Measurements from ENCODE around the gene CD300LD. TPM values are rescaled to one million over a fixed set of nuclear protein-coding genes. Genes with fewer than 3 reads are reported as not detected.

Gene CD300LD
- total RNA-seq, 5 donors from 2014 or later (not counting 1 experiment from before 2014, with no cell fraction given) = 0.47 TPM; not detected in 4

DNA sequence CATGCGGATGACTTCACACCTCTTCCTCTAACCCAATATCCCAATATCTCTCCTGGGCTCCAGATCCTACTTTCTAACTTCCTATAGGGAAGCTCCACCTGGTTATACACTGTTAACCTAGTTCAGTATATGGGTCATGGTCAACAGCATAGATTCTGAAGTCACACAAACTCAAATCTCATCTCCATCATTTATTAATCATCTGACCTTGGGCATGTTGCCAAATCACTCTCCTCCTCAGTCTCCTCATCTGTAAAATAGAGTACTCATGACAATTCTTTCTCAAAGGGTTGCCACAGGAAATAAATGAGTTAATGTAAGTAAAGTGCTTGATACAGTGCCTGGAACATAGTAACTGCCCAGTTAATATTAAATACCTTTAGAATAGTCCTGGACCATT lies 32.0 kb upstream of the CD300LD start:
- Mint-ChIP-seq H3K27me3 (peaks cover 29 to 71% of the 10 kb centered on the region in 2 donors), H3K4me1 (no peaks in the 10 kb centered on the region), H3K36me3 (no peaks in the 10 kb centered on the region), H3K4me3 (no peak overlapping the region), H3K9me3 (peaks cover 0 to 10% (median 3%) of the 10 kb centered on the region in 3 donors), H3K27ac (no peak overlapping the region)
- H3K9me3 ChIP-seq = no peaks in the 10 kb centered on the region
- no peaks in the 10 kb centered on the region for H3K36me3 ChIP-seq (ENCODE audit: control insufficient read depth in 2 of 2, extremely low read depth in 1 of 2, insufficient read depth in 1 of 2, low read length in 1 of 2)
- H3K27ac ChIP-seq (ENCODE audit: low read length) = no peak overlapping the region
- ChIA-PET CTCF (no interaction called here), POLR2A (no interaction called here)
- no peak for DNase-seq
- 100% methylated on average over 1 of the region's 1 CpG for WGBS (ENCODE audit: insufficient coverage)
- H3K4me3 ChIP-seq (ENCODE audit: control insufficient read depth in 1 of 2, extremely low read depth in 1 of 2, low read length in 1 of 2) = no peak overlapping the region
- H3K27me3 ChIP-seq (replicated peaks in 1 of 2; ENCODE audit: control insufficient read depth in 2 of 2, extremely low read depth in 1 of 2, insufficient read depth in 2 of 2, low read length in 1 of 2) = peaks cover 2 to 26% of the 10 kb centered on the region in 2 experiments
- no peaks in the 10 kb centered on the region for H3K4me1 ChIP-seq (ENCODE audit: control insufficient read depth in 1 of 2, extremely low read depth in 1 of 2, insufficient read depth in 2 of 2, low read length in 2 of 2)
- no peak for ATAC-seq (replicated peaks in 1 of 4)

DNA sequence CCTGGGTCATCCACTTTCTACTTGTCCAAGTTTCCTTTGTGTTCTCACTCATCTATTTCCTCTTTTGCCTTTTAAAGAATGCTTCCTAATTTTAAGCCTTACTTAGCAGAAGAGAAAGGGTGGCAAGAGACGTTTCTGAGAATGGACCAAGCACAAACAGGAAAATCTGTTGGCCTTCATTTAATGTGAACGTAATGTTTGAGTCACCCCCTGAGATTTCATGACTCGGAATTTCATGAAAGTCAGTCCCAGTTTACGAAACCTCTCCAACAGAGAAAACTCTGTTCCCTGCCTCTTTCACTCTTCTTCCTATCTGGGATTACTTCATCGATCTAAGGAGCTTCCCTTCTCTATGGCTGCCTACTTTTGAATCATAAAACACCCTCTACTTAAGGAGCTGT lies 31.6 kb upstream of the CD300LD start, which contains the start of gene CD300E:
CD300E (minus strand) TSS at position 46 of the 401 bp plus-strand sequence. CDS start 117 bp downstream, outside the sequence.
- Histone ChIP-seq H3K27me3 (replicated peaks in 1 of 2; ENCODE audit: control insufficient read depth in 2 of 2, extremely low read depth in 1 of 2, insufficient read depth in 2 of 2, low read length in 1 of 2) (peaks cover 2 to 28% of the 10 kb centered on the region in 2 experiments), H3K4me1 (ENCODE audit: control insufficient read depth in 1 of 2, extremely low read depth in 1 of 2, insufficient read depth in 2 of 2, low read length in 2 of 2) (no peaks in the 10 kb centered on the region), H3K27ac (ENCODE audit: low read length) (no peak within 1 kb of the TSS), H3K36me3 (ENCODE audit: control insufficient read depth in 2 of 2, extremely low read depth in 1 of 2, insufficient read depth in 1 of 2, low read length in 1 of 2) (no peaks in the 10 kb centered on the region), H3K9me3 (no peaks in the 10 kb centered on the region), H3K4me3 (ENCODE audit: control insufficient read depth in 1 of 2, extremely low read depth in 1 of 2, low read length in 1 of 2) (no peak within 1 kb of the TSS)
- H3K27ac Mint-ChIP-seq = no peak within 1 kb of the TSS
- peaks cover 0 to 10% (median 3%) of the 10 kb centered on the region in 3 donors for H3K9me3 Mint-ChIP-seq
- 65% methylated on average over 4 of the region's 5 CpGs for WGBS (ENCODE audit: insufficient coverage)
- H3K27me3 Mint-ChIP-seq = peaks cover 33 to 75% of the 10 kb centered on the region in 2 donors
- no peaks in the 10 kb centered on the region for H3K36me3 Mint-ChIP-seq
- ATAC-seq (replicated peaks in 1 of 4) (no peak), DNase-seq (no peak)
- CTCF ChIA-PET = no interaction called here
- POLR2A ChIA-PET = no interaction called here
- H3K4me1 Mint-ChIP-seq = no peaks in the 10 kb centered on the region
- H3K4me3 Mint-ChIP-seq = no peak within 1 kb of the TSS

DNA sequence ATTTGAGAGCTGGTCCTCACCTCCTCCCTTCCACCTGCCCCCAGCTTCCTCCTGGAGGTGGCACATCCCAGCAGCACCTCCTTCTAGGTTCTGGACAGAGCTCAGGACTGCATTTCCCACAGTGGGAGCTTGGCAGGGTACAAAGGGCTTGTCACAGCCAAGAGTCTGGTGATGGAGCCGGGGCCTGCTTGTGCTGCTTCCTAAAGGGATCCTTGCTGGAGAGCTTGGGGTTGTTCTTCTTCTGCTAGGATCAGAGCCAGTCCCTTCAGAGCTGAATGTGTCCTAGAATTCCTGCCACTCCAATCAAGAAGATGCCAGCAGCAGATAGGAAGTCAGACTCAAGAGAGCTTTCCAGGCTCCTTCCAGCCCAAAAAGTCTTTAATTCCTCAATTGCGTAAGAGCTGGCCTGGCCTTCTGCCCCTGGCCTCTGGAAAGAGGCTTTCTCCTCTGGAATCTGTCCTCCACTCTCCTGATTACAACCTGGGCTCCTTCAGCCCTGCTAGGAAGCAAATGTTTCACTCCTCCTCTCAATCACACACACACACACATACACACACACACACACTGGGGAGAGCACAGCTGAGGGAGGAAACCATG lies 27.1 kb upstream of the CD300LD start:
- no peak overlapping the region for H3K27ac ChIP-seq (ENCODE audit: low read length)
- WGBS (ENCODE audit: insufficient coverage) = no CpG with 5 or more reads among the region's 2 CpGs
- H3K27me3 ChIP-seq (replicated peaks in 1 of 2; ENCODE audit: control insufficient read depth in 2 of 2, extremely low read depth in 1 of 2, insufficient read depth in 2 of 2, low read length in 1 of 2) = peaks cover 2 to 54% of the 10 kb centered on the region in 2 experiments
- Mint-ChIP-seq H3K27ac (no peak overlapping the region), H3K27me3 (peaks cover 44 to 76% of the 10 kb centered on the region in 2 donors), H3K4me3 (no peak overlapping the region), H3K9me3 (no peaks in the 10 kb centered on the region), H3K4me1 (no peaks in the 10 kb centered on the region), H3K36me3 (no peaks in the 10 kb centered on the region)
- no peak for DNase-seq
- no peak for ATAC-seq (replicated peaks in 1 of 4)
- no peak overlapping the region for H3K4me3 ChIP-seq (ENCODE audit: control insufficient read depth in 1 of 2, extremely low read depth in 1 of 2, low read length in 1 of 2)
- ChIA-PET CTCF (interaction anchor here in 1 of 2 donors (0.7 kb wide), 1 partner anchor 9 kb away, joined by 3 read pairs; no protein-coding TSS in a partner anchor), POLR2A (no interaction called here)
- no peaks in the 10 kb centered on the region for H3K36me3 ChIP-seq (ENCODE audit: control insufficient read depth in 2 of 2, extremely low read depth in 1 of 2, insufficient read depth in 1 of 2, low read length in 1 of 2)
- H3K9me3 ChIP-seq = no peaks in the 10 kb centered on the region
- no peaks in the 10 kb centered on the region for H3K4me1 ChIP-seq (ENCODE audit: control insufficient read depth in 1 of 2, extremely low read depth in 1 of 2, insufficient read depth in 2 of 2, low read length in 2 of 2)

DNA sequence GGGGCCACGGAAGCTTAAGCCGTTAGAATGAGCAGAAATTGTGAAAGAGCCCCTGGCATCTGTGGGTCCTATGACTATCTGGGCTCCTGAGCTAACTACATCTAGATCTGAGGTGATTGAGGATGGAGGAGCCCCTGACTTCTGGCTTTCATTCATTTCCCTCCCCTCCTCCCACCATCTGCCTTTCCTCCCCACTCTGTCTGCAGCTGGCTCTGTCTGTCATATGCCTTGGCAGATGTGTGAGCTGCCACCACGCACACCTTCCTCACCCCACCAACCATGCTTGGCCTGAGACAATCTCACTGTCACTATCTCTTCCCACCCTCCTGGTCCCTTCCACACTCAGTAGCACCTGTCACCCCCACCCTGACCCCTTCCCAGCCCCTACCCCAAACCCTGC lies 26.4 kb upstream of the CD300LD start:
- peaks cover 2 to 60% of the 10 kb centered on the region in 2 experiments for H3K27me3 ChIP-seq (replicated peaks in 1 of 2; ENCODE audit: control insufficient read depth in 2 of 2, extremely low read depth in 1 of 2, insufficient read depth in 2 of 2, low read length in 1 of 2)
- H3K27ac ChIP-seq (ENCODE audit: low read length) = no peak overlapping the region
- H3K27ac Mint-ChIP-seq = no peak overlapping the region
- CTCF ChIA-PET = interaction anchor here in 1 of 2 donors (0.7 kb wide), 1 partner anchor 10 kb away, joined by 3 read pairs; no protein-coding TSS in a partner anchor
- no peak overlapping the region for H3K4me3 ChIP-seq (ENCODE audit: control insufficient read depth in 1 of 2, extremely low read depth in 1 of 2, low read length in 1 of 2)
- no peaks in the 10 kb centered on the region for H3K9me3 ChIP-seq
- POLR2A ChIA-PET = no interaction called here
- no peak for ATAC-seq (replicated peaks in 1 of 4)
- peaks cover 40 to 75% of the 10 kb centered on the region in 2 donors for H3K27me3 Mint-ChIP-seq
- no peaks in the 10 kb centered on the region for H3K4me1 ChIP-seq (ENCODE audit: control insufficient read depth in 1 of 2, extremely low read depth in 1 of 2, insufficient read depth in 2 of 2, low read length in 2 of 2)
- WGBS (ENCODE audit: insufficient coverage) = 11% methylated on average over 1 of the region's 3 CpGs
- H3K36me3 Mint-ChIP-seq = no peaks in the 10 kb centered on the region
- no peaks in the 10 kb centered on the region for H3K9me3 Mint-ChIP-seq
- no peaks in the 10 kb centered on the region for H3K36me3 ChIP-seq (ENCODE audit: control insufficient read depth in 2 of 2, extremely low read depth in 1 of 2, insufficient read depth in 1 of 2, low read length in 1 of 2)
- H3K4me1 Mint-ChIP-seq = no peaks in the 10 kb centered on the region
- no peak for DNase-seq
- no peak overlapping the region for H3K4me3 Mint-ChIP-seq

DNA sequence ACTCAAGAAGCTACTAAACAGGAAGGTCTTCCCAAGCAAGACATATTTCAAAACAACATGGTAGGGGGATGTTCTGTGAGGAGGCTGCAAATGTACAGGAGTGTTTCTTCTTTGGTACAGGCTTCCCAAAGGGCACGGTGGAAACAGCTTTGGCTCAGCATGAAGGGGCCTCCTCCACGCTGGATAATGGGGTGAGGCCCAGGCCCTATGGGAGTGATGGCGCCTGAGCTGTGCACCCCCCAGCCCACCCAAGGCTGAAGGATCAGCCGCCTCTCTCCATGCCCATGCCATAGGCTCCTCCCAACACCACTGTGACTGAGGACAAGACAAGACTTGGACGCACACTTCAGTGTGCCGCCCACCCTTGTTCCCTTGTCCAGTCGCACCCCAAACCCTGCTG lies 24.6 kb upstream of the CD300LD start:
- Histone ChIP-seq H3K9me3 (no peaks in the 10 kb centered on the region), H3K4me1 (ENCODE audit: control insufficient read depth in 1 of 2, extremely low read depth in 1 of 2, insufficient read depth in 2 of 2, low read length in 2 of 2) (peaks cover 0 to 12% of the 10 kb centered on the region in 2 experiments), H3K36me3 (ENCODE audit: control insufficient read depth in 2 of 2, extremely low read depth in 1 of 2, insufficient read depth in 1 of 2, low read length in 1 of 2) (no peaks in the 10 kb centered on the region), H3K27me3 (replicated peaks in 1 of 2; ENCODE audit: control insufficient read depth in 2 of 2, extremely low read depth in 1 of 2, insufficient read depth in 2 of 2, low read length in 1 of 2) (peaks cover 0 to 73% of the 10 kb centered on the region in 2 experiments), H3K4me3 (ENCODE audit: control insufficient read depth in 1 of 2, extremely low read depth in 1 of 2, low read length in 1 of 2) (no peak overlapping the region), H3K27ac (ENCODE audit: low read length) (no peak overlapping the region)
- no peak for DNase-seq
- Mint-ChIP-seq H3K36me3 (no peaks in the 10 kb centered on the region), H3K4me1 (peaks cover 0 to 6% (median 4%) of the 10 kb centered on the region in 3 donors), H3K27ac (no peak overlapping the region), H3K27me3 (peaks cover 35 to 73% of the 10 kb centered on the region in 2 donors), H3K9me3 (no peaks in the 10 kb centered on the region), H3K4me3 (no peak overlapping the region)
- ATAC-seq (replicated peaks in 1 of 4) = no peak
- CTCF ChIA-PET = no interaction called here
- 90% methylated on average over 3 of the region's 7 CpGs for WGBS (ENCODE audit: insufficient coverage)
- POLR2A ChIA-PET = no interaction called here

DNA sequence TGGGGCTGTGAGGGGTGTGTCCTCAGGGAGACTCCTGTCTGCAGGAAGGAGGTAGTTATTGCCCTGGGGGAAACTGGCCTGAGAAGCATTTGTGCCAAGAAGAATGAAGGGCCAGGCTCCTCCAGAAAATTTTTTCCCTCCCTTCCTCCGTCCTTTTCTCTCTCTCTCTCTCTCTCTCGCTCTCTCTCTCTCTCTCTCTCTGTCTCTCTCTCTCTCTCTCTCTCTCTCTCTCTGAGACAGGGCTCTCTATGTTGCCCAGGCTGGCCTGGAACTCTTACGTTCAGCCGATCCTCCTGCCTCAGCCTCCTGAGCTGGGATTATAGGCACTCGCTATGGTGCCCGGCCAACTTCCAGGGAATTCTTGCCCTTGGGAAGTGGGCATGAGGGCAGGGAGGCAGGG lies 20.0 kb upstream of the CD300LD start:
- WGBS (ENCODE audit: insufficient coverage) = 79% methylated on average over 2 of the region's 6 CpGs
- CTCF ChIA-PET = no interaction called here
- POLR2A ChIA-PET = no interaction called here
- no peak for DNase-seq
- peaks cover 22 to 49% of the 10 kb centered on the region in 2 donors for H3K27me3 Mint-ChIP-seq
- H3K27ac Mint-ChIP-seq = no peak overlapping the region
- H3K4me1 Mint-ChIP-seq = peaks cover 0 to 6% (median 4%) of the 10 kb centered on the region in 3 donors
- H3K4me3 Mint-ChIP-seq = no peak overlapping the region
- Histone ChIP-seq H3K4me3 (ENCODE audit: control insufficient read depth in 1 of 2, extremely low read depth in 1 of 2, low read length in 1 of 2) (no peak overlapping the region), H3K27ac (ENCODE audit: low read length) (no peak overlapping the region), H3K36me3 (ENCODE audit: control insufficient read depth in 2 of 2, extremely low read depth in 1 of 2, insufficient read depth in 1 of 2, low read length in 1 of 2) (no peaks in the 10 kb centered on the region), H3K27me3 (replicated peaks in 1 of 2; ENCODE audit: control insufficient read depth in 2 of 2, extremely low read depth in 1 of 2, insufficient read depth in 2 of 2, low read length in 1 of 2) (peaks cover 0 to 60% of the 10 kb centered on the region in 2 experiments), H3K4me1 (ENCODE audit: control insufficient read depth in 1 of 2, extremely low read depth in 1 of 2, insufficient read depth in 2 of 2, low read length in 2 of 2) (peaks cover 0 to 12% of the 10 kb centered on the region in 2 experiments), H3K9me3 (no peaks in the 10 kb centered on the region)
- no peaks in the 10 kb centered on the region for H3K36me3 Mint-ChIP-seq
- no peaks in the 10 kb centered on the region for H3K9me3 Mint-ChIP-seq
- no peak for ATAC-seq (replicated peaks in 1 of 4)
